C4-2B (cell line): ENCODE data around the gene ASCC2.

Source experiments
- H3K27ac ChIP-seq: fragments of 450-650 bp; 2 replicates; pipeline ENCODE4 v1.5.1; 2017
- CTCF ChIP-seq: fragments of 450-650 bp; conservative IDR thresholded peaks from 2 replicates; pipeline ENCODE4 v1.5.1; 2017; ENCODE audit warnings: mild to moderate bottlenecking
- ZFX ChIP-seq: fragments of 450-650 bp; IDR thresholded peaks from 2 replicates; pipeline ENCODE4 v1.6.1; 2017

ASCC2 gene

GRCh38 chr22:29797351-29797750 is 40.7 kb downstream of the ASCC2 start:
- peak overlapping the region; percentile 99 for H3K27ac ChIP-seq
- TF ChIP-seq ZFX (no peak), CTCF (no peak)

- H3K27ac ChIP-seq = no peak overlapping the region; the same call in 1 of the 2 replicates
- TF ChIP-seq CTCF (no peak), ZFX (no peak)
Observed at GRCh38 chr22:29795663-29796062, 42.4 kb downstream of the ASCC2 start.

- TF ChIP-seq CTCF (no peak), ZFX (no peak)
- H3K27ac ChIP-seq = no peak overlapping the region
Observed at GRCh38 chr22:29793396-29793795, 44.7 kb downstream of the ASCC2 start.

- TF ChIP-seq CTCF = no peak
- no peak overlapping the region for H3K27ac ChIP-seq
Observed at GRCh38 chr22:29790061-29790460, 48.0 kb downstream of the ASCC2 start.

GRCh38 chr22:29788339-29789279 is 49.5 kb downstream of the ASCC2 start:
- H3K27ac ChIP-seq = no peak overlapping the region

GRCh38 chr22:29787371-29787980 is 50.6 kb downstream of the ASCC2 start:
- TF ChIP-seq CTCF (no peak), ZFX (no peak)
- no peak overlapping the region for H3K27ac ChIP-seq

More at GRCh38 chr22:29788339-29789279, 49.5 kb downstream of the ASCC2 start:
- no peak for TF ChIP-seq ZFX
- no peak for TF ChIP-seq CTCF

- no peak overlapping the region for H3K27ac ChIP-seq
- no peak for TF ChIP-seq CTCF
- no peak for TF ChIP-seq ZFX
Observed at GRCh38 chr22:29786031-29786430, 52.0 kb downstream of the ASCC2 start.
